Chondrocyte (in vitro differentiated cells): ENCODE measurements around the gene DPYSL3. TPM values are rescaled to one million over a fixed set of nuclear protein-coding genes. Genes with fewer than 3 reads are reported as not detected.

ENCODE experiments used
- DNase-seq: peaks from one replicate; pipeline ENCODE4 v3.0.0; 2021; ENCODE audit warnings: mixed read lengths, low spot score
- H3K27ac Mint-ChIP-seq: one replicate; pipeline ENCODE4 v1.8.0; 2021; ENCODE audit warnings: mild to moderate bottlenecking, moderate library complexity, mixed read lengths; ENCODE audit not compliant: unreplicated experiment
- H3K27me3 Mint-ChIP-seq: 2 replicates; pipeline ENCODE4 v1.8.0; 2021; ENCODE audit warnings: low read depth, mixed read lengths
- H3K36me3 Mint-ChIP-seq: 2 replicates; pipeline ENCODE4 v1.8.0; 2021; ENCODE audit warnings: low read depth, mixed read lengths
- H3K4me1 Mint-ChIP-seq: 2 replicates; pipeline ENCODE4 v1.8.0; 2021; ENCODE audit warnings: low read depth, mild to moderate bottlenecking, mixed read lengths
- H3K4me3 Mint-ChIP-seq: one replicate; pipeline ENCODE4 v1.8.0; 2021; ENCODE audit warnings: mild to moderate bottlenecking, moderate library complexity, mixed read lengths; ENCODE audit not compliant: unreplicated experiment
- H3K9me3 Mint-ChIP-seq: 2 replicates; pipeline ENCODE4 v1.8.0; 2021; ENCODE audit warnings: low read depth, mixed read lengths
- CTCF ChIP-seq: fragments of 200-600 bp; sonication (generic); IDR thresholded peaks from 2 replicates; pipeline ENCODE4 v1.5.0; 2021; ENCODE audit warnings: antibody characterized with exemption, mild to moderate bottlenecking, moderate library complexity
- total RNA-seq: library from RNA; stranded (reverse); gene quantifications from 3 replicates; pipeline ENCODE4 v1.2.1, GENCODE V29; 2021

The DPYSL3 gene
- total RNA-seq, 1 donor from 2014 or later, result 60.4 TPM

DNA sequence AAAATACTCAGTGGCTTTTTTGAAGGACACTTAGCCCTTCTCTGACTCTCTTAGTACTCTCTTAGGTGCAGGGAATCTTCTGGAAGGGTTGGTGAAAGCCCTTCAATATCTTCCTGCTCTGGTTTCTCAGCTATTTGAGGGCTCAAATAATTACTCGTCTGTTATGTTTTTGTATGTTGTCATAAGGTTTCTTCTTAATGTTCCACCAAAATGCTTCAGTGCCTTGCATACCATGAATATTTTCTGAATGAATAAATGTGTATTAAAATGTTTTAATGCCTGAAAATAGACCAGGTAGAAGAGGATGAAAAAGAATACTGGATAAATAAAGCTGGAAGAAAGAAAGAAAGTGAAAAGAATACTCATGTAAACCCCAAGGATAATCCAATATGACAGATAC lies 150.8 kb downstream of the DPYSL3 start:
- Mint-ChIP-seq H3K27ac (no peak overlapping the region), H3K9me3 (no peaks in the 10 kb centered on the region), H3K27me3 (peaks cover under 1% of the 10 kb centered on the region), H3K36me3 (no peaks in the 10 kb centered on the region), H3K4me3 (no peak overlapping the region), H3K4me1 (peaks cover 10% of the 10 kb centered on the region)
- TF ChIP-seq CTCF, result no peak
- DNase-seq, result no peak

- H3K4me1 Mint-ChIP-seq, result peaks cover 4% of the 10 kb centered on the region
- H3K27ac Mint-ChIP-seq, result no peak overlapping the region
- H3K9me3 Mint-ChIP-seq, result peaks cover 4% of the 10 kb centered on the region
- H3K4me3 Mint-ChIP-seq, result no peak overlapping the region
- peaks cover 14% of the 10 kb centered on the region for H3K27me3 Mint-ChIP-seq
- TF ChIP-seq CTCF, result no peak
- H3K36me3 Mint-ChIP-seq, result peaks cover 2% of the 10 kb centered on the region
- no peak for DNase-seq
Observed at GRCh38 chr5:147349241-147349640, 160.6 kb downstream of the DPYSL3 start.

DNA sequence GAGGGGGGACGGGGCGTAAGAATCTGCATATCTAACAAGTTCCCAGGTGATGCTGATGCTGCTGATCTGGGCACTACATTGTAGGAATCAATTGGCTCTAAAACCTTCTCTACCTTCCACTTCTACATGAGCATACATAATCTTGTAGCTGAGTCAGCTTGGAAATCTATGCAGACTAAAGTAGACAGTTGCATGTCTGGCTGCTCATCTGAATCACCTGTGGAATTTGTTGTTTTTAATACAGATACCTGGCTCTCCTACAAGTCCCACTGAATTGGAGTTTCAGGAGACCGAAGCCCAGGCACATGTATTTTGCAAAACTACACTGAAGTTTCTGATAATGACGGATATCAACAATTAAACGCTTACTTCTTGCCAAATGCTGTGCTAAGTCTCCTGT lies 161.4 kb downstream of the DPYSL3 start:
- no peak for TF ChIP-seq CTCF
- peaks cover 2% of the 10 kb centered on the region for H3K36me3 Mint-ChIP-seq
- H3K27me3 Mint-ChIP-seq, result peaks cover 15% of the 10 kb centered on the region
- no peak overlapping the region for H3K27ac Mint-ChIP-seq
- DNase-seq, result no peak
- H3K4me3 Mint-ChIP-seq, result no peak overlapping the region
- H3K4me1 Mint-ChIP-seq, result peaks cover 4% of the 10 kb centered on the region
- peaks cover 4% of the 10 kb centered on the region for H3K9me3 Mint-ChIP-seq

DNA sequence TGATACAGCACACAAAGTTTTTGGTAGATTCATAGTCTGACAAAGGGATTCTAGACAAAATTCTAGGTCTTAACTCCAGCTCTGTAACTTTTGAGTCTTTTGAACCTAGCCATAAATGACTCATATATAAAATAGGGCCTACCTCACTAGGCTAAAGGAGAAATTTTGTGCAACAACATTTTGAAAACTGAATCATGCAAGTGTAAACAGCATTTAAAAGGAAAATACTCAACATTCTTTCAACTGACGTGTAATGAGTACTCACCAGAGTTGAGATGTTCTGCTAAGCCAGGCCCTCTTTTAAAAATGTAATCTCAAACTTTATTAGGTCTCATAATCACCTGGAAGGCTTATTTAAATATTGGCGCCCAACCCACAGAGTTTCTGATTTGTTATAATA lies 161.8 kb downstream of the DPYSL3 start:
- Mint-ChIP-seq H3K4me3 (no peak overlapping the region), H3K9me3 (peaks cover 4% of the 10 kb centered on the region), H3K36me3 (peaks cover 2% of the 10 kb centered on the region), H3K27ac (no peak overlapping the region), H3K27me3 (peaks cover 15% of the 10 kb centered on the region), H3K4me1 (peaks cover 4% of the 10 kb centered on the region)
- DNase-seq, result no peak
- no peak for TF ChIP-seq CTCF

- H3K36me3 Mint-ChIP-seq, result peaks cover 2% of the 10 kb centered on the region
- H3K27ac Mint-ChIP-seq, result no peak overlapping the region
- peak; percentile 10 for TF ChIP-seq CTCF
- H3K9me3 Mint-ChIP-seq, result peaks cover 4% of the 10 kb centered on the region
- DNase-seq, result no peak
- peaks cover 4% of the 10 kb centered on the region for H3K4me1 Mint-ChIP-seq
- no peak overlapping the region for H3K4me3 Mint-ChIP-seq
- H3K27me3 Mint-ChIP-seq, result peaks cover 12% of the 10 kb centered on the region
Observed at GRCh38 chr5:147346006-147346561, 163.8 kb downstream of the DPYSL3 start.
